Measurements from ENCODE around the gene CDK6. TPM values are rescaled to one million over a fixed set of nuclear protein-coding genes. Genes with fewer than 3 reads are reported as not detected.

The CDK6 gene
- total and polyA plus RNA-seq, 9 of the 15 experiments (the other 6 are each of a cell fraction or from before 2014, with no cell fraction given), result 7.6 to 109 (median 44.4) TPM

- intact Hi-C loops (cut with micrococcal nuclease), result no loop called here
- H3K4me1 ChIP-seq (replicated peaks in 1 of 2; ENCODE audit: control insufficient read depth in 2 of 2, insufficient read depth in 2 of 2, low read length in 2 of 2), result no peaks in the 10 kb centered on the region
- ATAC-seq, result no peak
- 0 out of 2 replicates have a peak, but pooled peaks cover 3% of the 10 kb centered on the region for H4K20me1 ChIP-seq (replicated peaks; ENCODE audit: control insufficient read depth, insufficient read depth, low read length)
- TF ChIP-seq ZZZ3 (IDR thresholded peaks at IDR 0.05) (no peak), SOX6 (IDR thresholded peaks at IDR 0.05) (no peak), ZNF695 (CRISPR knock-in tag; IDR thresholded peaks at IDR 0.05) (no peak), TBP (optimal IDR thresholded peaks at IDR 0.05; ENCODE audit: low read depth, low read length) (no peak), ZNF274 (IDR thresholded peaks at IDR 0.05; ENCODE audit: borderline replicate concordance, low read depth, low read length) (no peak), CCNT2 (IDR thresholded peaks at IDR 0.05; ENCODE audit: borderline replicate concordance, extremely low read depth, insufficient read length, low read depth, low read length) (no peak), ZHX1 (conservative IDR thresholded peaks at IDR 0.05; ENCODE audit: low read length) (no peak), NELFE (IDR thresholded peaks at IDR 0.05; ENCODE audit: insufficient read depth, insufficient read length) (no peak)
- H3K9ac ChIP-seq (ENCODE audit: insufficient read depth in 1 of 2, low read depth in 2 of 2, low read length in 2 of 2), result no peak overlapping the region
- H2AFZ ChIP-seq (ENCODE audit: low read depth, low read length), result no peak overlapping the region
- BruUV-seq (replicated peaks), result no TSS peak
- H3K27me3 ChIP-seq (ENCODE audit: control insufficient read depth in 2 of 2, insufficient read depth in 2 of 2, low read length in 2 of 2), result no peaks in the 10 kb centered on the region
- ChIA-PET POLR2A (no interaction called here), CTCF (ENCODE audit: low intra/inter-chr PET ratio) (no interaction called here)
- H3K79me2 ChIP-seq (ENCODE audit: control insufficient read depth, insufficient read depth, low read length), result peaks cover 3% of the 10 kb centered on the region; the same call in 1 of the 3 replicates
- no peak overlapping the region for H3K4me3 ChIP-seq
- WGBS (ENCODE audit: insufficient coverage, low coverage, missing lambda C conversion rate), result 91% methylated on average over 6 of the region's 6 CpGs
- no peaks in the 10 kb centered on the region for H3K9me3 ChIP-seq (replicated peaks; ENCODE audit: control insufficient read depth, insufficient read depth, low read depth, low read length)
- in situ Hi-C loops (cut with MboI), result no loop called here
- no peak overlapping the region for H3K4me2 ChIP-seq (ENCODE audit: insufficient read depth, low read length)
- H3K36me3 ChIP-seq (ENCODE audit: control insufficient read depth, insufficient read depth, low read length), result peaks cover 41% of the 10 kb centered on the region
- FAIRE-seq, result peak; percentile 26
- no peaks in the 10 kb centered on the region for H3K9me1 ChIP-seq (ENCODE audit: control insufficient read depth, insufficient read depth, low read length)
- no peak for DNase-seq (ENCODE audit: extremely low read depth in 1 of 4, low spot score in 3 of 4)
- no peak overlapping the region for H3K27ac ChIP-seq (ENCODE audit: extremely low read depth, low read depth, low read length)
These were observed 168.4 kb downstream of the CDK6 start for GRCh38 chr7:92667816-92668535.

Data from K562 (cell line).